ENCODE results near the gene HNRNPA3. TPM values are rescaled to one million over a fixed set of nuclear protein-coding genes. Genes with fewer than 3 reads are reported as not detected.

HNRNPA3 gene
- total RNA-seq, 1 donor from 2014 or later: 107 TPM

DNA sequence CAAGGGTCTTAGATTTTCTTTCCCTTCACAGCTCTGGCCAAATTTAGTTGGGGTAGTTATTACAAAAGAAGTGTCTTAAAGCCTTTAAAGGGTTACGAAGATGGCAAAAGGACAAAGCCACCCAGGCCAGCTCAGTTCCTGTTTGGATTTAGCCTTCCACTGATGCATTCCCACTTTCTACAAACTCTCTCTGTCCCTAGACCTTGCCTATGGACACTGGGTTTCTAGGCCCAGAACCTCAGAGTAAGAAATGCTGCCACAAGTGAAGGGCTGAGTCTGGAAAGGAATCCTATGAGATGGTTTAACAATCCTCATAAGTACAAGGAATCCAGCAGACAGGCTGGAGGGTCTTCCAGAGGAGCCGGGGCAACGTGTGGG, 38.6 kb downstream of the HNRNPA3 start:
- H4K20me1 ChIP-seq (ENCODE audit: low read depth): peaks cover 22% of the 10 kb centered on the region
- H3K9ac ChIP-seq: no peak overlapping the region
- peaks cover 5% of the 10 kb centered on the region for H3K4me1 Mint-ChIP-seq
- H3K4me2 ChIP-seq: no peak overlapping the region
- no peaks in the 10 kb centered on the region for H3K9me3 ChIP-seq (ENCODE audit: low read depth)
- H3K9me3 Mint-ChIP-seq: no peaks in the 10 kb centered on the region
- H3K27ac Mint-ChIP-seq: no peak overlapping the region
- peak overlapping the region; percentile 27 for H3K4me3 Mint-ChIP-seq
- no peak overlapping the region for H3K27ac ChIP-seq
- peaks cover 17% of the 10 kb centered on the region for H3K36me3 Mint-ChIP-seq
- H3K36me3 ChIP-seq: no peaks in the 10 kb centered on the region
- TF ChIP-seq EZH2phosphoT487 (IDR thresholded peaks at IDR 0.05): no peak
- no peak for TF ChIP-seq EZH2 (IDR thresholded peaks at IDR 0.05)
- TF ChIP-seq CTCF (IDR thresholded peaks at IDR 0.05): no peak
- no peak for DNase-seq (ENCODE audit: low spot score)
- H2AFZ ChIP-seq (replicated peaks): no peak overlapping the region
- no peaks in the 10 kb centered on the region for H3K27me3 ChIP-seq
- peaks cover 12% of the 10 kb centered on the region for H3K4me1 ChIP-seq
- peaks cover 89% of the 10 kb centered on the region for H3K79me2 ChIP-seq (ENCODE audit: low read depth)
- H3F3A ChIP-seq (ENCODE audit: low read depth): peaks cover 10% of the 10 kb centered on the region
- no peak overlapping the region for H3K4me3 ChIP-seq
- peaks cover 4% of the 10 kb centered on the region for H3K27me3 Mint-ChIP-seq (ENCODE audit: insufficient read depth, low read depth)

- Histone ChIP-seq H3K27me3 (no peaks in the 10 kb centered on the region), H3K9ac (no peak overlapping the region), H4K20me1 (ENCODE audit: low read depth) (peaks cover 15% of the 10 kb centered on the region), H3K79me2 (ENCODE audit: low read depth) (peaks cover 91% of the 10 kb centered on the region), H3K4me3 (no peak overlapping the region), H3K27ac (no peak overlapping the region), H2AFZ (replicated peaks) (no peak overlapping the region), H3F3A (ENCODE audit: low read depth) (peaks cover 8% of the 10 kb centered on the region), H3K36me3 (no peaks in the 10 kb centered on the region), H3K4me2 (no peak overlapping the region), H3K9me3 (ENCODE audit: low read depth) (peaks cover 3% of the 10 kb centered on the region), H3K4me1 (peaks cover 10% of the 10 kb centered on the region)
- Mint-ChIP-seq H3K4me3 (no peak overlapping the region), H3K9me3 (peaks cover 8% of the 10 kb centered on the region), H3K27me3 (ENCODE audit: insufficient read depth, low read depth) (peaks cover 4% of the 10 kb centered on the region), H3K27ac (no peak overlapping the region), H3K4me1 (peaks cover 3% of the 10 kb centered on the region), H3K36me3 (peaks cover 24% of the 10 kb centered on the region)
- TF ChIP-seq EZH2phosphoT487 (IDR thresholded peaks at IDR 0.05) (no peak), CTCF (IDR thresholded peaks at IDR 0.05) (no peak), EZH2 (IDR thresholded peaks at IDR 0.05) (no peak)
- no peak for DNase-seq (ENCODE audit: low spot score)
These were observed 40.4 kb downstream of the HNRNPA3 start for GRCh38 chr2:177252808-177253531.

GRCh38 chr2:177253704-177254103, 41.1 kb downstream of the HNRNPA3 start:
- Histone ChIP-seq H3K9ac (no peak overlapping the region), H3K4me3 (no peak overlapping the region), H3K27ac (no peak overlapping the region), H2AFZ (replicated peaks) (no peak overlapping the region), H3K36me3 (no peaks in the 10 kb centered on the region), H4K20me1 (ENCODE audit: low read depth) (peaks cover 15% of the 10 kb centered on the region), H3K9me3 (ENCODE audit: low read depth) (peaks cover 6% of the 10 kb centered on the region), H3K4me2 (no peak overlapping the region), H3K27me3 (no peaks in the 10 kb centered on the region), H3F3A (ENCODE audit: low read depth) (peaks cover 8% of the 10 kb centered on the region), H3K4me1 (peaks cover 10% of the 10 kb centered on the region), H3K79me2 (ENCODE audit: low read depth) (peaks cover 95% of the 10 kb centered on the region)
- peaks cover 30% of the 10 kb centered on the region for H3K36me3 Mint-ChIP-seq
- TF ChIP-seq EZH2phosphoT487 (IDR thresholded peaks at IDR 0.05) (no peak), CTCF (IDR thresholded peaks at IDR 0.05) (no peak), EZH2 (IDR thresholded peaks at IDR 0.05) (no peak)
- no peak for DNase-seq (ENCODE audit: low spot score)
- no peak overlapping the region for H3K4me3 Mint-ChIP-seq
- H3K27ac Mint-ChIP-seq: no peak overlapping the region
- H3K4me1 Mint-ChIP-seq: peaks cover 3% of the 10 kb centered on the region
- peaks cover 12% of the 10 kb centered on the region for H3K9me3 Mint-ChIP-seq
- peaks cover 4% of the 10 kb centered on the region for H3K27me3 Mint-ChIP-seq (ENCODE audit: insufficient read depth, low read depth)
